NCI-H82 treated with DMSO at 0.1 percent for 48 hours (cell line): Measurements from ENCODE around the gene C2.
"Not testable (repeated sequence)": the region's sequence is repeated elsewhere in the genome, so short reads cannot be mapped to it uniquely, and the experiment has no call there.

ENCODE experiments used
- DNase-seq: peaks from one replicate; lab custom pipeline; 2025; ENCODE audit not compliant: unreplicated experiment; lab: John Stamatoyannopoulos, UW

C2 gene

GRCh38 chr6:31898383-31899011, 29.0 kb upstream of the C2 start:
- peak; percentile 63 for DNase-seq

- no peak for DNase-seq
Measured at GRCh38 chr6:31899215-31899614, 28.3 kb upstream of the C2 start.

GRCh38 chr6:31899882-31900722, 27.4 kb upstream of the C2 start:
- DNase-seq: no peak

GRCh38 chr6:31900917-31901414, 26.6 kb upstream of the C2 start:
- DNase-seq: no peak

- no peak for DNase-seq
Measured at GRCh38 chr6:31901415-31901952, 26.0 kb upstream of the C2 start.

GRCh38 chr6:31901953-31902643, 25.4 kb upstream of the C2 start, which contains the start of gene ZBTB12:
Gene ZBTB12 (minus strand): TSS chr6:31902086. CDS start chr6:31901305, 781 bp downstream.
- DNase-seq: peak; percentile 89

- DNase-seq: no peak
Measured at GRCh38 chr6:31903957-31904356, 23.6 kb upstream of the C2 start.

- no peak for DNase-seq
Measured at GRCh38 chr6:31905041-31905440, 22.5 kb upstream of the C2 start.

GRCh38 chr6:31906122-31906521, 21.4 kb upstream of the C2 start:
- no peak for DNase-seq

- DNase-seq: not testable (repeated sequence)
Measured at GRCh38 chr6:31906727-31907126, 20.8 kb upstream of the C2 start.

- DNase-seq: no peak
Measured at GRCh38 chr6:31907158-31907813, 20.2 kb upstream of the C2 start.

- not testable (repeated sequence) for DNase-seq
Measured at GRCh38 chr6:31908255-31908654, 19.3 kb upstream of the C2 start.

GRCh38 chr6:31908791-31909190, 18.7 kb upstream of the C2 start:
- no peak for DNase-seq

GRCh38 chr6:31909298-31909697, 18.2 kb upstream of the C2 start:
- not testable (repeated sequence) for DNase-seq

- DNase-seq: no peak
Measured at GRCh38 chr6:31911826-31912585, 15.5 kb upstream of the C2 start.

GRCh38 chr6:31915351-31915750, 12.2 kb upstream of the C2 start:
- DNase-seq: no peak

GRCh38 chr6:31915756-31916155, 11.8 kb upstream of the C2 start:
- no peak for DNase-seq

GRCh38 chr6:31918069-31918720, 9.3 kb upstream of the C2 start:
- DNase-seq: no peak

GRCh38 chr6:31919624-31920303, 7.8 kb upstream of the C2 start:
- no peak for DNase-seq
